CD14-positive monocyte (primary cell): ENCODE measurements around the gene FGFR3. TPM values are rescaled to one million over a fixed set of nuclear protein-coding genes. Genes with fewer than 3 reads are reported as not detected.

Source experiments
- DNase-seq, 3 donors: peaks; one replicate each; pipeline ENCODE4 v3.0.0-alpha.2; 2011 to 2022
- H2AFZ ChIP-seq: 2 replicates; pipeline ENCODE4 v1.6.0; 2012; ENCODE audit warnings: mild to moderate bottlenecking, low read depth, low read length, inconsistent platforms; ENCODE audit not compliant: insufficient read depth, poor library complexity, severe bottlenecking
- H3K27ac ChIP-seq, 2 donors: 1 replicate in 1 of 2; 2 replicates in 1 of 2; pipeline ENCODE4 v1.5.1; 2012 to 2013; ENCODE audit warnings: low read length in 2 of 2, control low read depth in 1 of 2, inconsistent platforms in 1 of 2, low read depth in 1 of 2, mild to moderate bottlenecking in 1 of 2
- H3K27me3 ChIP-seq, 2 donors: one replicate each; pipeline versions ENCODE4 v1.6.0 to v1.6.1; 2011 to 2013; ENCODE audit warnings: low read length in 2 of 2; ENCODE audit not compliant: control insufficient read depth in 2 of 2, insufficient read depth in 2 of 2
- H3K36me3 ChIP-seq, 2 donors: replicated peaks in 1 of 2; 1 replicate in 1 of 2; 2 replicates in 1 of 2; pipeline versions ENCODE4 v1.5.1 to v1.6.1; 2012 to 2013; ENCODE audit warnings: low read length in 2 of 2, control low read depth in 1 of 2, inconsistent platforms in 1 of 2, mild to moderate bottlenecking in 1 of 2; ENCODE audit not compliant: insufficient read depth in 2 of 2, control insufficient read depth in 1 of 2
- H3K4me1 ChIP-seq, 2 donors: 1 replicate in 1 of 2; 2 replicates in 1 of 2; pipeline versions ENCODE4 v1.5.1 to v1.6.1; 2012 to 2013; ENCODE audit warnings: low read length in 2 of 2, control low read depth in 1 of 2, inconsistent platforms in 1 of 2, mild to moderate bottlenecking in 1 of 2, moderate library complexity in 1 of 2; ENCODE audit not compliant: insufficient read depth in 2 of 2, control insufficient read depth in 1 of 2
- H3K4me2 ChIP-seq: replicated peaks from 2 replicates; pipeline ENCODE3; 2012; ENCODE audit warnings: low read length, moderate library complexity, mild to moderate bottlenecking; ENCODE audit not compliant: poor library complexity, severe bottlenecking; ENCODE audit errors: extremely low read depth
- H3K4me3 ChIP-seq, 3 experiments: fragments of 200-600 bp in 1 of 3; sonication (generic) in 1 of 3; replicated peaks in 1 of 3; 1 replicate in 2 of 3; 2 replicates in 1 of 3; pipeline ENCODE4 v1.5.1; 2011 to 2013; ENCODE audit warnings: low read length in 3 of 3, mild to moderate bottlenecking in 3 of 3, control low read depth in 2 of 3, low read depth in 2 of 3, inconsistent platforms in 1 of 3, moderate library complexity in 1 of 3
- H3K79me2 ChIP-seq: 2 replicates; pipeline ENCODE4 v1.6.0; 2012; ENCODE audit warnings: mild to moderate bottlenecking, control low read depth, inconsistent platforms, low read length, moderate library complexity; ENCODE audit not compliant: insufficient read depth
- H3K9ac ChIP-seq: 2 replicates; pipeline ENCODE4 v1.6.0; 2017; ENCODE audit warnings: low read length, mild to moderate bottlenecking; ENCODE audit not compliant: insufficient read depth, poor library complexity, severe bottlenecking
- H3K9me3 ChIP-seq, 2 donors: replicated peaks in 1 of 2; 1 replicate in 1 of 2; 2 replicates in 1 of 2; pipeline versions ENCODE4 v1.5.1 to v1.6.1; 2012 to 2013; ENCODE audit warnings: low read length in 2 of 2, control low read depth in 1 of 2; ENCODE audit not compliant: control insufficient read depth in 1 of 2, insufficient read depth in 1 of 2
- H4K20me1 ChIP-seq: 2 replicates; pipeline ENCODE4 v1.6.0; 2012; ENCODE audit warnings: mild to moderate bottlenecking, low read length, control low read depth, moderate library complexity; ENCODE audit not compliant: insufficient read depth
- H3K27ac Mint-ChIP-seq, 7 donors: one replicate each; pipeline ENCODE4 v1.8.0; 2020; ENCODE audit warnings: mild to moderate bottlenecking in 7 of 7, mixed read lengths in 7 of 7, moderate library complexity in 6 of 7, inconsistent platforms in 2 of 7
- H3K27me3 Mint-ChIP-seq, 3 donors: one replicate each; pipeline ENCODE4 v1.8.0; 2021 to 2022; ENCODE audit warnings: low read depth in 3 of 3, mild to moderate bottlenecking in 3 of 3, mixed read lengths in 3 of 3, moderate library complexity in 3 of 3, inconsistent platforms in 1 of 3
- H3K36me3 Mint-ChIP-seq, 2 donors: one replicate each; pipeline ENCODE4 v1.8.0; 2020; ENCODE audit warnings: mixed read lengths in 2 of 2, inconsistent platforms in 1 of 2, mild to moderate bottlenecking in 1 of 2
- H3K4me1 Mint-ChIP-seq: one replicate; pipeline ENCODE4 v1.8.0; 2020; ENCODE audit warnings: mild to moderate bottlenecking, mixed read lengths
- H3K4me3 Mint-ChIP-seq, 2 donors: one replicate each; pipeline ENCODE4 v1.8.0; 2020; ENCODE audit warnings: mild to moderate bottlenecking in 2 of 2, mixed read lengths in 2 of 2, moderate library complexity in 1 of 2
- H3K9me3 Mint-ChIP-seq, 7 donors: one replicate each; pipeline ENCODE4 v1.8.0; 2020 to 2022; ENCODE audit warnings: mixed read lengths in 7 of 7, mild to moderate bottlenecking in 6 of 7, moderate library complexity in 6 of 7, inconsistent platforms in 2 of 7
- CTCF ChIP-seq: fragments of 200-600 bp; IDR thresholded peaks from one replicate; pipeline ENCODE4 v1.8.0; 2022; ENCODE audit warnings: antibody characterized with exemption, mild to moderate bottlenecking
- WGBS: methylation state at CpG from one replicate; pipeline ENCODE4 v1.1.5; 2013; ENCODE audit warnings: missing lambda C conversion rate; ENCODE audit not compliant: insufficient coverage; 5-methylcytosine and 5-hydroxymethylcytosine counted together
- intact Hi-C, 2 donors: fragments of 100-400 bp; cut with micrococcal nuclease; formaldehyde crosslinking; loops; one replicate each; pipeline versions ENCODE4 v1.15.0 to v1.15.1; 2023
- polyA plus RNA-seq, 3 donors: library from polyadenylated mRNA; depleted of rRNA in 1 of 3; unstranded in 2 of 3; stranded (reverse) in 1 of 3; fragments of 300-500 nt in 2 of 3; fragments of >200 nt in 1 of 3; fragmentation: Illumina TruSeq in 2 of 3; gene quantifications; 1 replicate in 2 of 3; 2 replicates in 1 of 3; pipeline ENCODE4 v1.2.3, GENCODE V29; 2012 to 2021

The FGFR3 gene
- polyA plus RNA-seq, 3 donors, result 0.07 TPM; not detected in 2

GRCh38 chr4:1841887-1842210 is 48.8 kb downstream of the FGFR3 start:
- Histone ChIP-seq H3K4me3 (no peak overlapping the region), H3K27me3 (no peaks in the 10 kb centered on the region), H3K9me3 (no peaks in the 10 kb centered on the region), H2AFZ (no peak overlapping the region), H3K4me2 (no peak overlapping the region), H3K4me1 (no peaks in the 10 kb centered on the region), H3K36me3 (peaks cover 67 to 93% of the 10 kb centered on the region in 2 donors), H3K27ac (no peak overlapping the region), H3K9ac (no peak overlapping the region), H3K79me2 (peaks cover 8% of the 10 kb centered on the region), H4K20me1 (peaks cover 5% of the 10 kb centered on the region)
- H3K4me3 Mint-ChIP-seq, result no peak overlapping the region
- peak overlapping the region in 1 of 7 donors; percentile 57 for H3K27ac Mint-ChIP-seq
- H3K9me3 Mint-ChIP-seq, result peaks cover 0 to 2% (median 0%) of the 10 kb centered on the region in 7 donors
- H3K4me1 Mint-ChIP-seq, result no peaks in the 10 kb centered on the region
- TF ChIP-seq CTCF, result no peak
- intact Hi-C loops, result no loop called here
- peaks cover 74 to 93% of the 10 kb centered on the region in 2 donors for H3K36me3 Mint-ChIP-seq
- no peak for DNase-seq
- 53% methylated on average over 4 of the region's 9 CpGs for WGBS
- H3K27me3 Mint-ChIP-seq, result peaks cover 0 to 3% (median 0%) of the 10 kb centered on the region in 3 donors

GRCh38 chr4:1842339-1842895 is 49.3 kb downstream of the FGFR3 start:
- no peaks in the 10 kb centered on the region for H3K4me1 Mint-ChIP-seq
- H4K20me1 ChIP-seq, result peaks cover 5% of the 10 kb centered on the region
- peak overlapping the region in 1 of 7 donors; percentile 63 for H3K27ac Mint-ChIP-seq
- no peak for TF ChIP-seq CTCF
- no peak for DNase-seq
- intact Hi-C loops, result no loop called here
- H3K9ac ChIP-seq, result no peak overlapping the region
- H3K27me3 ChIP-seq, result no peaks in the 10 kb centered on the region
- no peak overlapping the region for H3K27ac ChIP-seq
- H3K79me2 ChIP-seq, result peaks cover 8% of the 10 kb centered on the region
- no peak overlapping the region for H3K4me3 ChIP-seq
- peaks cover 0 to 2% (median 0%) of the 10 kb centered on the region in 7 donors for H3K9me3 Mint-ChIP-seq
- H3K4me3 Mint-ChIP-seq, result no peak overlapping the region
- no peaks in the 10 kb centered on the region for H3K4me1 ChIP-seq
- peaks cover 66 to 93% of the 10 kb centered on the region in 2 donors for H3K36me3 ChIP-seq
- peaks cover 74 to 93% of the 10 kb centered on the region in 2 donors for H3K36me3 Mint-ChIP-seq
- H2AFZ ChIP-seq, result no peak overlapping the region
- 98% methylated on average over 12 of the region's 13 CpGs for WGBS
- no peaks in the 10 kb centered on the region for H3K9me3 ChIP-seq
- H3K4me2 ChIP-seq, result no peak overlapping the region
- peaks cover 0 to 2% (median 0%) of the 10 kb centered on the region in 3 donors for H3K27me3 Mint-ChIP-seq
